ENCODE data around the gene ZNF804B. TPM values are rescaled to one million over a fixed set of nuclear protein-coding genes. Genes with fewer than 3 reads are reported as not detected.

The ZNF804B gene
- total RNA-seq, 1 experiment from 2014 or later, result not detected

GRCh38 chr7:89094269-89094668 is 334.8 kb downstream of the ZNF804B start:
- no CpG with 5 or more reads among the region's 3 CpGs for WGBS (ENCODE audit: extremely low coverage, insufficient read length, low lambda C conversion rate)
- no peaks in the 10 kb centered on the region for H3K23me2 ChIP-seq (ENCODE audit: insufficient read length, low read depth, low read length, poor library complexity, severe bottlenecking)
- H3K4me1 Mint-ChIP-seq, result peaks cover 21% of the 10 kb centered on the region in 2 experiments

More at GRCh38 chr7:89094269-89094668, 334.8 kb downstream of the ZNF804B start:
- no peak overlapping the region for H3K18ac ChIP-seq (ENCODE audit: insufficient read length, low read depth, low read length)
- H3T11ph ChIP-seq (ENCODE audit: low read length), result no peak overlapping the region
- no peak overlapping the region for H3K23ac ChIP-seq (ENCODE audit: insufficient read length, low read depth, low read length)
- H3K4me2 ChIP-seq (ENCODE audit: insufficient read depth, insufficient read length, low read length), result no peak overlapping the region
- H3K27me3 ChIP-seq (ENCODE audit: insufficient read depth, low read length), result no peaks in the 10 kb centered on the region
- no peak overlapping the region for H2BK20ac ChIP-seq (ENCODE audit: low read depth, low read length, poor library complexity, severe bottlenecking)
- no peaks in the 10 kb centered on the region; the same call in 1 of the 2 replicates for H3K4me1 ChIP-seq (ENCODE audit: insufficient read depth, low read length)
- no peak overlapping the region for H2BK15ac ChIP-seq (ENCODE audit: low read depth, low read length)
- H3K36me3 Mint-ChIP-seq (ENCODE audit: insufficient read depth in 1 of 3, low read depth in 3 of 3), result peaks cover 0 to 13% (median 7%) of the 10 kb centered on the region in 3 experiments; a peak in 5 of 7 replicates
- H3K4me3 Mint-ChIP-seq, result no peak overlapping the region
- no peak for DNase-seq
- H2AFZ ChIP-seq (ENCODE audit: low read length), result no peak overlapping the region
- no peak overlapping the region for H2BK5ac ChIP-seq (ENCODE audit: insufficient read length, low read length)
- no peak overlapping the region for H3K9ac ChIP-seq (ENCODE audit: extremely low read depth, insufficient read length, low read length)
- H3K79me1 ChIP-seq (ENCODE audit: insufficient read depth, low read depth, low read length, poor library complexity, severe bottlenecking), result no peaks in the 10 kb centered on the region
- no peak overlapping the region for H3K27ac ChIP-seq (ENCODE audit: insufficient read length, low read depth, low read length)
- H3K9me3 Mint-ChIP-seq, result peaks cover 0 to 2% of the 10 kb centered on the region in 2 experiments; a peak in 1 of 5 replicates
- no peaks in the 10 kb centered on the region for H3K79me2 ChIP-seq (ENCODE audit: insufficient read depth, low read length)
- H3K27ac Mint-ChIP-seq, result no peak overlapping the region
- H2BK120ac ChIP-seq (ENCODE audit: low read depth, low read length, poor library complexity, severe bottlenecking), result no peak overlapping the region
- no peaks in the 10 kb centered on the region for H4K20me1 ChIP-seq (ENCODE audit: control insufficient read depth, insufficient read depth, insufficient read length)
- no peak overlapping the region for H2AK5ac ChIP-seq (ENCODE audit: insufficient read length, low read length)
- H3K56ac ChIP-seq (ENCODE audit: insufficient read length, low read depth, low read length), result no peak overlapping the region
- H4K8ac ChIP-seq (replicated peaks; ENCODE audit: insufficient read length, low read depth, low read length), result no peak overlapping the region
- H3K27me3 Mint-ChIP-seq (ENCODE audit: low read depth), result no peaks in the 10 kb centered on the region
- no peak overlapping the region for H3K14ac ChIP-seq (ENCODE audit: insufficient read depth, low read length)
- TF ChIP-seq CTCF (conservative IDR thresholded peaks at IDR 0.05), result no peak
- H3K9me3 ChIP-seq (ENCODE audit: control insufficient read depth, low read depth, low read length), result no peaks in the 10 kb centered on the region
- H2BK12ac ChIP-seq (ENCODE audit: insufficient read length, low read depth, low read length), result no peak overlapping the region
- no peak overlapping the region for H4K91ac ChIP-seq (ENCODE audit: insufficient read length, low read depth, low read length)
- H4K5ac ChIP-seq (ENCODE audit: insufficient read length, low read depth, low read length), result no peak overlapping the region
- H3K4ac ChIP-seq (ENCODE audit: low read depth, low read length), result no peak overlapping the region

Data from H9 (cell line).